Measurements from ENCODE around the gene CALU.

- no peak for TF ChIP-seq TARDBP (IDR thresholded peaks at IDR 0.05)
- no peak for TF ChIP-seq FOXK2 (IDR thresholded peaks at IDR 0.05)
Observed at GRCh38 chr7:128767475-128768110, 28.4 kb downstream of the CALU start.
